G401.6 (cell line): Measurements from ENCODE around the gene CGREF1.

Experiments
- FAIRE-seq: peaks from 2 replicates; lab custom pipeline; 2012; peaks lifted over from hg19 to GRCh38; lab: Jason Lieb, UNC

Gene CGREF1

DNA sequence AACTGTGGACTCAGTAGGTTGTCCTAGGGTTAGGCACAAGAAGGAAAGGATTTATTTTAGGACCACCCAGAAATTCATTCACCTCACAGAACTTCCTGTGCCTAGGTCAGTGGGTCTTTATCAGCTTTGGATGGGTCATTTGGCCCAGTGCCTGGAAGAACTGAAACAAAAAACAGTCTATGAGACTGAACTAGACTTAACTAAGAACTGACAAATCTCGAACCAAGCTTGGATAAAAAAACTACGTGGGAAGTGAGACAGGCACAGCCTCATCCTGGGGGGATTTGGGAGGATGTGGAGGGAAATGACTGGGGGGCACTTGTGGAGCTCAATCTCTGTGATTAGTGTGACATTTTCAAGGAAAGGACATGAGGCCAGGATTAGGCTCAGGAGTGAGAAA lies 45.1 kb downstream of the CGREF1 start:
- FAIRE-seq, result no peak

DNA sequence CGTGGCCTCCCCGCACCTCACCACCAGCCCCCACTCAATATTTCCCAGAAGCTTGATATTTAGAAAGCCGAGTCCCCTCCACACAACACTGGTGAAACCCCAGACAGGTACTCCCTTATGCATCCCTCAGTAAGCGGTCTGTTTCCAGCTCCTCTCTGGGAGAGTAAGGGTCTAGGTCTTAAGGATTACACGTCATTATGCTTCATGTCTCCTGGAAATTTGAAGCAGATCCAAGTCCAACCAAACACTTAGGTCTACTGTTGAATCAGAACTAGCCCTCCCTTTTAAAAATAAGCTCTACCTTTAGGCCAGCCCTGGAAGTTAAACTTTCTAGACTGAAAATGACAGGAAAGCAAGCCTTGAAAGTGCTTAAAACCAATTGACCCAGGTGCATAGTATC lies 46.0 kb downstream of the CGREF1 start:
- FAIRE-seq, result no peak

DNA sequence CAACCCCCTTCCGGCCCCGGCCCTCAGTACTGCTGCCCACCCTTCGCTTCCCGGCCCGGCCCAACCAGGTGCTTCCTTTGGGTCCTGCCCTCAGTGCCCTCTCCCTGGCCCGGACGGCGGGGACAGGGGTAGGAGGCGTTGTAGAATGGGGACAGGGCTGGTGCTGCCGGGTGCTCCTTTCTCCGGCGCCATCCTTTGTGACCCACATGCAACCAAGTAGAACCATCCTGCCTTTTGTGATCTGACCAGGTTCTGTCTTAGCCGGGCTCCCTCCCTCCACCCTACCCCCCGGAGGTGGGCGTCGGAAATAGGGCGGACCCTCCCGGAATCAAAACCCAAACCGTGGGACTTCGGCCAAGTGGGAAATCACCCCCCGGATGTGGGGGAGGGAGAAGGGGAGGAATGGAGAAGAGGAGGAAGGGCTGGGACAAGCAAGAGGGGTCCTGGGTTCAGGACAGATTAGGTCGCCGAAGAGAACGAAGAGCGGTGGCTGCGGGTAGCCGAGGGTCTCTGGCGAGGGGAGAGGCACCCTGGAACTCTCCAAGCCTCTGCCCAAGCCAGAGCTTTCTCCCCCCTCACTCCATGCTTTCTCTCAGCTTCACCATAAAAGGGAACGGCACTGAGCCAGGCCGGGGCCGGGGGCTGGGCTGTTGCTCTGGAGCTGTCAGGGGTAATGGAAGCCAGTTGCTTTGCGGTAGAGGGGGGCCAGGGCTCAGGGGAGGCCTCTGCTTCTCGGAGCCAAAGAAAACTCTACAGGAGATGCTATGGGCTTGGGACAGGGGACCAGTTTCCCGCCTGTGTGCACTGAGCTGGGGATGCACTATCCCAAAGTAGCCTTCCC lies 46.7 kb downstream of the CGREF1 start:
- no peak for FAIRE-seq

DNA sequence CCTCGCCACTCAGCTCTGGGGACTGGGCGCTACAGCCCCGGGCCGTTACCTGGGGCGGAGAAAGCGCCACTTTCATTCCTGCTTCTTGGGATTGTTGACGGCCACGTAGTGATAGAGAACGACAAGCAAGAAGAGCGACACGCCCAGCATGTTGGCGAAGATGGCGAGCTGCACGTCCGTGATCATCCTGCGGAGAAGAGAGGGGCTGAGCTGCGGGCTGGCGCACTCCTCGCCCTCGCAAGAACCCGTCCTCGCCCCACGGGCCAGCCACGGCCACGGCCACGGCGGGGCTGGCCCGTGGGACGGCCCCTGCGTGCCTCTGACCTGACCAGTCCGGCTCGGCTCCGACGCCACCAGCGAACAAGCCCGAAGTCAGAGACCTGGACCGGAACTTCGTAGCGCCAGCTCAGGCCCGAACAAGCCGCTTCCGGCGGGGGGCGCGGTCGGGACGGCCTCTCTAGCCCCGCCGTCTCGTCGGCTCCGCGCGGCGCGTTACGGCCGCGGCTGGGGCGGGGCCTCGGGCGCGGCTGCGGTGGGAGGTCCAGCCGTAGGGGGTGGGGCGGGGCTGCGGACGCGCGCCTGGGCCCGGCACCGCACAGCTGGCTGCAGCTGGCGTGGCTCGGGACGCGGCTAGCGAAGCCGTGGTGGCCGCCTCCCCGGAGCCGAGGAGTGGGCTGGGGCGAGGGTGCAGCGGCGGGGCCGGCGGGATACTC lies 47.5 kb downstream of the CGREF1 start, which contains the start of gene OST4:
Gene OST4, minus strand, starts transcription at position 378 of the 713 bp plus-strand sequence.
- no peak for FAIRE-seq

DNA sequence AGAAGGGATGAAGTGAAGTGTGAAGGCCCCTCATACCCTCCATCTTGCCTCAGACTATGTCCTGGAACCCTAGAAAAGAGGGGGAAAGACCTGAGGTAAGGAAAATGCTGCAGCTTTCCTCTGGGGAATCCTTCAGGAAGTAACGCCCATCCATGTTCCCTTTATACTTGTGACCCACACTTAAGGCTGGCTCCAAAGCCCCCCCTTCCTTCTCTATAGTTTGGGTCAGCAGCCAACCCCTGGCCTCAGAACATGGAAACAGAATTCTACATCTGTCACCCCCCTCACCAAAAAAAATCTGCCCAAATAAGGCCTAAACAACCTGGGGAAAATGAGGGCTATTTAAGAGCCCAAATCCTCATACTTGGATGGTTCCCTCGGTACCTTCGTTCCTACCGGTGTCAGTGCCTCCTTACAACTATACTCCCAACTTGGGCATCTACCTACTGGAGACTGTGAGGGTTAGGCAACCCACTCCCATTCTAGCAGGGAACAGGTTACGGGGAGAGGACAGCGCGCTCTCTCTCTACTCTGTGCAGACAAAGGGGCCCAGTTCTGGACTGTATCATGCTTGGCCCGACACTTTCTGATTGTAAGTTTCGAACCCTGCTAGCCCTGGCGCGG lies 48.2 kb downstream of the CGREF1 start:
- no peak for FAIRE-seq

DNA sequence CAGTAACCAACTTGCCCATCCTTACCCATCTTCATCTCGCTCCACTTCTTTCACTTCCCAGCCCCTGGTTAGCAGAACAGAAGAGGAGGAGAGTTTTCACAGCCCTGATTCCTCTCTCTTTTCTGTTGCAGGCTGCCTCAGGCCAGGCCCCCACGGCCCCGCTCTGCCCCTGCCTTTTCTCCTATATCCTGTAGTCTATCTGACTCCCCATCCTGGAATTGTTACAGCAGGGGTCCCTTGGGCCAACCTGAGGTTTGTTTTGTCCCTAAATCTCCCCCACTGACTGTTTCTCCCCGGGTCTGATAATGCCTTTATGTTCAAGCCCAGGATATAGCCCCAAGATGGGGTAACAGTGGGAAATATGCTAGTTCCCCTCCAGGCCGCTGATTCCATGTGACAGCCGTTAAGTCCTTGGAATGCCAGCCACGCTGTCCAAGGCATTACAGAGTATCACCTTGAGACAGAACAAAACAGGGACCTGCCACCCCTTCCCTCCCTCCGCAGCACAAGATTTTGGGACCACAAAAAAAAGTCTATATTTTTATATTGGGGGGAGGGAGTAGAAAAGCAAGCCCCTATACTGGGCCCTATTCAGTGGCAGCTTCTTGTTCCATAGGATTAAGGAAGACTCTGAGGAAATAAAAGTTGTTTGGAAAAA lies 48.8 kb downstream of the CGREF1 start:
- FAIRE-seq, result no peak

DNA sequence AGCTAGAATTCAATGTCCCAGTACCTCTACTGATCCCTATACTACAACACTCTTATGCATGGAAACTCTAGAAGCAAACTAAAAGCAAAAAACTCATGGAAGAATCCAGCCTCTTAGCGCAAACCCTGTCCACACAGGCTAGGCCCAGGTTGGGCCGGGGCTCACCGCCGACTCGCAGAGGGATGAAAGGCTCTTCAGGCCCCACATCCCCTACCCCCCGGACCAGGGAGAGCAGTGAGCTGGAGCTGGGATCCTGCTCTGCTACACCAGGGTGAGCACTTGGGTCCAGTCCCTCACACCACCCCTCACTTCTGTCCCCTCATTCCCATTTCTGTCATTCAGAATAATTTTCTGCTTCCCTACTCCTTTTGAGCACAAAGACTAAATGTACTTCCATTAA lies 49.5 kb downstream of the CGREF1 start:
- FAIRE-seq, result no peak

DNA sequence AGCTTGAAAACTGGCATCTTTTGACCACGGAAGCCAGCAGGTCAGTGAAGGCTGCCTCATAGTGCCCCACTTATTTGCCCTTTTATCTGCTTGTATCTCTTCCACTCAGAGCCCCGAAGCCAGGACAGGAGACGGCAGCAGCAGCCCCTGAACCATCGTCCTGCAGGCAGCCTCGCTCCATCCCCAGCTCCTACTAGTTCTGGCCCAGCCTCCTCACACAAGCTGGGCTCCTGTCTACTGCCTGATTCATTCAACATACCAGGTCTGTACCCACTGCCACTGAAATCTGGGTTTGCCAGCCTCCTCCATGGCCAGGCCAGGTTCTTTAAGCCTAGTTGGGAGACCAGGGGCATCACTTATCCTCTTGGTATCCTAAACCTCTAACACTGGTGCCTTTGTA lies 51.5 kb downstream of the CGREF1 start:
- no peak for FAIRE-seq

DNA sequence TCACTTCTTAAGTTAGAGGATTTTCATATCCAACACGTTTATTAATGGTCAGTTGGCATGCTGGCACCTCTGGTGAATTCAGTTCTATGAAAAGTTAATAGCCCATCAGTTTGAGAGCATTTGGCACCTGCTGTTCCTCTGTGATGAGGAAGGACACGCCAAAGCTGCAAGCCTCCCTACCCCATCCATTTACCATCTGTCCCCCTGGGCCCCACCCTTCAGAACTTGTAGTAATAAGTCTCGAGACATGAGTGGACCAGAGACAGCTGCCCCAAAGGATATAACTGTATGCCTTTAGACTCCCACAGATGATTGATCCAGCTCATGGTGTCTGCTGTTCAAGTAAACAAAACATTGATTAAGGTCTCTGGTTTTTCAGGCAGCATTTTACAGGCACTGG lies 53.8 kb downstream of the CGREF1 start:
- FAIRE-seq, result no peak

DNA sequence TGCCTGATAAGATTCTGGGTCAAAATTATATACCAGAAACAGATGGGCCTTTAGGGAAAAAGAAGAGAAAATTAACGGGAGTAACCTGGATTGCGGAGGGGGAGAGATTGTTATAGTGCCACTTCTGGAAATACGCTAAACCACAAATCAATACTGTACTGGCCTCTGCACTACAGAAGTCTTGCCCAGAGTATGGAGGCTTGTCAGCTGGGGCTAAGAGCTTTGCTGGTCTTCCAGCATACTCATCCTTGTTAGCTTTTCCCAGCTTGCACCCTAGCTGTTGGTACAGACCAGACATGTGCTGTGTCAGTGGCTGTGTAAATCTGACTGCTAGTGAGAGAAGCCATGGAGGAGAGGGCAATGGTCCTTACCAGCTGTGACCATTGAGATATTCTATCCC lies 58.6 kb downstream of the CGREF1 start:
- FAIRE-seq, result no peak

DNA sequence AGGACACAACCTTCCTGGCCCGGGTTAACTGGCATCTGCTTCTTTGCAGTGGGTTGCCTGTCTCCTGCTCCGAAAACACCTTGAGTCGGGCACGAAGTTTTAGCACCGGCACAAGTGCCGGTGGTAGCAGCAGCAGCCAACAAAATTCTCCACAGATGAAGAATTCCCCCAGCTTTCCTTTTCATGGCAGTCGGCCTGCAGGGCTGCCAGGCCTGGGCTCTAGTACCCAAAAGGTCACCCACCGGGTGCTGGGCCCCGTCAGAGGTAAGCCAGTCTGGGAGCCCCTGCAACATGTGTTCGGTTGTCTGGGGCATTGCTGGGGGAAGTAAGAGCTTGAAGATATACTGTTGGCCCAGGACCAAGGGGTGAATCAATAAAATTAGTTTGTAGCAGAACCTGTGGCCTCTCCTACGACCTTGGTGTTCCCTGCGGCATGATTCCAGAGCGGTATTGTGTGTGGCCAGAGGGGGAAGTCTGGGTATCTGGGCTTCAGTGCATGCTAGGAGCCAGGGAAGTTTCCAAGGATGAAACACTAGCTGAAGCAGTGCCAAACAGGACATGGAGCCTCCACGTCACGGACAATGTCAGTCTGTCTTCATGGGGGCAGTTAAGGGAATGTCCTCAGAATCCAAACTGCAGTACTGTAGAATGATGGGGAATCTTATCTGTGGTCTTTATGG lies 59.6 kb downstream of the CGREF1 start:
- FAIRE-seq, result no peak

DNA sequence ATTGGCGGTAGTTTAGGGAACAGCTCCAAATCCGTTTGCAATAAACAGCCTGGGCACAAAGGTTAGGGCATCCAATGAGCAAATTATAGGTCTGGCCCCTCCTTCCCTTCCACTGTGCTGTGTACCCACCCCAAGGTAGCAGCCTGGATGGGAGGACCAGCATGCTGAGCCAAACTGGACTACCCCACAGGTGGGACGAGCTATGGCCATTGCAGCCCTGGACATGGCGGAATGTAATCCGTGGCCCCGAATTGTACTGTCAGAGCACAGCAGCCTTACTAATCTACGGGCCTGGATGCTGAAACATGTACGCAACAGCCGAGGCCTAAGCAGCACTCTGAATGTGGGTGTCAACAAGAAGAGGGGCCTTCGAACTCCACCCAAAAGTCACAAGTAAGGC lies 60.7 kb downstream of the CGREF1 start:
- FAIRE-seq, result no peak

DNA sequence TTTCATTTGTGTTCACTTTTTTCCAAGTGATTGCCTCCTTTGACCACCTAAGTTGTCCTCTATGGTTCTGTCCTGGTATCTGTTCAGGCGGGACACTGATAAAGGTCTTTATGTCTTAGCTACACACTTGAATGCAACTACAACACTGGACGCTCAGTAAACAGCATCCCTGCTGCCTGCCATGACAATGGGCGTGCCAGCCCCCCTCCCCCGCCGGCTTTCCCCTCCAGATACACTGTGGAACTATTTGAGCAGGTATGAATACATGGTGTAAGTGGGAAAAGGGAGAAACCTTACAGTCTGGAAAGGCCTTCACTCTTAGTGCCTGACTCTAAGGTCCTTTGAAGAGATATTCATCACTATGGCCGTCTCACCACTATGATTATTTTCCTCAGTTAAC lies 61.7 kb downstream of the CGREF1 start:
- no peak for FAIRE-seq

DNA sequence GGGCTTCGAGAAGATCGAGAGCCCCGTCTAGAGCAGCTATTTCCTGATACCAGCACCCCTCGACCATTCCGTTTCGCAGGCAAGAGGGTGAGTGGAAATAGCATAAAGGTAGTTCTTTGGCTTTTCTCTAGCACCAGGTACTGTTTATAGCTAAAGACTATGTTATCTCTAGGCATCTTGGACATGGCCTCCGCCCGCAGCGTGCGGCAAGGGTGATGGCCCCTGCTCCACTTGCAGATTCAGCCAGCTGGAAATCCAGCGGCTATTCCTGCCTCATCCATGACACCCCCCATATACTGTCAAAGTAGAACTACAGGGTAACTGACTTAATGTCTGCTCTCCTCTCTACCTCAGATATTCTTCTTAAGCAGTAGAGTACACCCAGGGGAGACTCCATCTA lies 64.2 kb downstream of the CGREF1 start:
- FAIRE-seq, result no peak

DNA sequence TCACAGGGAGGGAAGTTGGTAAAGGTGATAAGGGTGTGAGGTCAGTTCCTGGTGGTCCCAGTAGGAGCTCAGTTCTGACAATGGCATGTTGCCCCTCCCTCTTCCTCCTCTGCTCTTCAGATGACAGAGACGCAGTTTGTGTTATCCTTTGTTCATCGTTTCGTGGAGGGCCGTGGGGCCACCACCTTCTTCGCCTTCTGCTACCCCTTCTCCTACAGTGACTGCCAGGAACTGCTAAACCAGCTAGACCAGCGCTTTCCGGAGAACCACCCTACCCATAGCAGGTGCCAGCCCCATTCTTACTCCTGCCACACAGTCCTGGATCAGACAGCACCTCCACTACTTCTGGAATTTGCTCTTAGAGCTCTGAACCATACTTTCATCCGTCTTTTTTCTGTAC lies 65.2 kb downstream of the CGREF1 start:
- no peak for FAIRE-seq

DNA sequence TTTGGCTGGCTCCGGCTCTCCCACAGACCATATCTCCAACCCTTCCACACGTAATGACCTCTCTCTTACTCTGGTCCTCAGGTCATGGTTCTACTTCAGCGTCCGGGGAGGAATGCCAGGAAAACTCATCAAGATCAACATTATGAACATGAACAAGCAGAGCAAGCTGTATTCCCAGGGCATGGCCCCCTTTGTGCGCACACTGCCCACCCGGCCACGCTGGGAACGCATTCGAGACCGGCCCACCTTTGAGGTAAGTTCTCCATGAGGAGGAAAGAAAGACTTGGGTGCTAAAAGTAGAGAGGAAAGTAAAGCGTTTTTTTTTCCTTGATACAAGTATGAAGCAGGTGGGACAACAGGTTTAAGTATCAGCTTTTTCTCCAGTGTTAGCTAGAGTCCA lies 65.6 kb downstream of the CGREF1 start:
- FAIRE-seq, result no peak

DNA sequence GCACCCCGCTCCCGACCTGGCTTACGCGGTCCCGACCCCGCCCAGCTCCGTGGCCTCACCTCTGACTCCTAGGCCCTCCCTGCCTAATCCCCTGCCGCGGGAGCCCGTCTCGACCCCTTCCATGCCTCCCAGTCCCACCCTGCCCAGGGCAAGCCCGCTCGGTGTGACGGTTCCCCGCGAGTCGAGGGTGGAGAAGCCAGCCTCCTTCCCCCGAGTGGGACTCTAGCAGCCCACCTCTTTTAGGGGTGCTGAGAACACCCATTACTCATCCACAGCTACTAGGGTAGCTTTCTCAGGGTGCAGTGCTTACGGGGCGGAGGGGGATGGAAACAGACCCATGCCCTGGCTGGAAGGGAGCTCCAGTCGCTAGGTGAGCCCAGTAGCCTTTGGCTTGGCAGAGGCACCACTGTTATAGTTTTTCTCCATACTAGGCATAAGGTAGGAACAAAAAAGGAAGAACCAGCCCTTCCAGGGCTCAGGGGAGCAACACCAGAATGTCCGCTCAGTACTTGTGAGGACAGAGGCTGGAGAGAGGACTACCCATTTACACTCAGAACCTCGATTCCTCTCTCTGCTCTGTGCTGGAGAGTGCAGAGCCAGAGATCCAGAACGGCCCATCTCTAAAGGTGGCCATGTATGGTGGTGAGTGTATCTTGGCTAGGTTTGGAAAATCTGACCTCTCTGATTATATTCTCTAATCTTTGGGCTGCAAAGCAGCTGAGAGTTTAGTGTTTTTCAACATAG lies 66.9 kb downstream of the CGREF1 start:
- FAIRE-seq, result no peak

DNA sequence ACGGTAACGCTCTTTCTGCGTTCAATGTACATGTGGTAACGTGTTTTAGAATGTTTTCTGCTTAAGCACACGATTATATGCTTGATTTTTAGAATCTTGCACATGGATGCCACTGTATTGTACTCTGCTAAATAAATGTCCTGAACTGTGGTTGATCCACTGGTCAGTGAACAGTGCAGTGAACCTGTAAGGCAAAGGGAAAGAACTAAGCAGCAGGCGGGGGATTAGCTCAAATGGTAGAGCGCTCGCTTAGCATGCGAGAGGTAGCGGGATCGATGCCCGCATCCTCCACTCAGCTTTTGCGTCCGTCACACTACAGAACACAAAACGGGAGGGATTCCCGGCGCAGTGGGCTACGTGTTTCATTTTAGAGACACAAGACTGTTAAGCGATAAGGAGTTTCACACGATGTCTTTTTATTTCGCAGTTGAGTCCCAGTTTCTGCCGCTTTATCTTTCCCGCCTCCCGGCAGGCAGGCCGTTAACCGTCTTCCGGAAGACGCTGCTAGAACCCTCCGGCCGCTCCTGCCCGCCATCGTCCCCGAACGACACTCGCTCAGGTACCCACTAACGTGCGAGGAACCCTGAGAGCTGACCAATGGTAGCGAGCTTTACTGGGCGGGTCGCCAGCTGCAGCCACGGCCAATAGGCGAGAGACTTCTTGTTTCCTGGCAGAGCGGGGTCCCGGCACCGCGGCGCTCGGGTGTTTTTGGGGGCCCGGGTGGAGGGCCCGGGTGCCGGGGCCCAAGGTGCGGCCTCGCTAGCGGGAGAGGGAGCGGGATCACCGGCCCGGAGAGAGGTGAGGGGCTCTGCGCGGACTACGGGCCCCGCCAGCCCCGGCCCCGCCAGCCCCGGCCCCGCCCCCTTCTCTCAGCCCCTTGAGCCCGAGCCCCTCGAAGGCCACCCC lies 67.7 kb downstream of the CGREF1 start, which contains the start of gene AGBL5:
Gene AGBL5, plus strand, starts transcription at position 673 of the 906 bp plus-strand sequence. CDS start 1,291 bp downstream, outside the sequence.
- FAIRE-seq, result peak; percentile 96
